ENCODE results near the gene RASGEF1C.

The RASGEF1C gene

GRCh38 chr5:180179442-180180420 lies 29.3 kb downstream of the RASGEF1C start:
- no peak for DNase-seq (ENCODE audit: low spot score)

GRCh38 chr5:180178531-180179441 lies 30.2 kb downstream of the RASGEF1C start:
- no peak for DNase-seq (ENCODE audit: low spot score)

- no peak for DNase-seq (ENCODE audit: low spot score)
These were observed 32.8 kb downstream of the RASGEF1C start for GRCh38 chr5:180176191-180176590.

GRCh38 chr5:180175015-180175431 lies 34.0 kb downstream of the RASGEF1C start:
- DNase-seq (ENCODE audit: low spot score): no peak

- no peak for DNase-seq (ENCODE audit: low spot score)
These were observed 34.4 kb downstream of the RASGEF1C start for GRCh38 chr5:180174587-180174972.

GRCh38 chr5:180173875-180174586 lies 35.0 kb downstream of the RASGEF1C start:
- no peak for DNase-seq (ENCODE audit: low spot score)

GRCh38 chr5:180173198-180173544 lies 35.8 kb downstream of the RASGEF1C start:
- DNase-seq (ENCODE audit: low spot score): no peak

GRCh38 chr5:180172447-180173197 lies 36.4 kb downstream of the RASGEF1C start:
- DNase-seq (ENCODE audit: low spot score): no peak

- DNase-seq (ENCODE audit: low spot score): no peak
These were observed 37.4 kb downstream of the RASGEF1C start for GRCh38 chr5:180171568-180172094.

- no peak for DNase-seq (ENCODE audit: low spot score)
These were observed 38.0 kb downstream of the RASGEF1C start for GRCh38 chr5:180170810-180171567.

- DNase-seq (ENCODE audit: low spot score): peak; percentile 88
These were observed 38.8 kb downstream of the RASGEF1C start for GRCh38 chr5:180170106-180170809.

GRCh38 chr5:180169248-180170105 lies 39.5 kb downstream of the RASGEF1C start:
- no peak for DNase-seq (ENCODE audit: low spot score)

- DNase-seq (ENCODE audit: low spot score): no peak
These were observed 40.3 kb downstream of the RASGEF1C start for GRCh38 chr5:180168758-180169157.

GRCh38 chr5:180166176-180166575 lies 42.8 kb downstream of the RASGEF1C start:
- no peak for DNase-seq (ENCODE audit: low spot score)

- no peak for DNase-seq (ENCODE audit: low spot score)
These were observed 46.7 kb downstream of the RASGEF1C start for GRCh38 chr5:180162304-180162661.

- DNase-seq (ENCODE audit: low spot score): peak; percentile 63
These were observed 47.3 kb downstream of the RASGEF1C start for GRCh38 chr5:180161420-180162303.

- DNase-seq (ENCODE audit: low spot score): no peak
These were observed 48.2 kb downstream of the RASGEF1C start for GRCh38 chr5:180160789-180161188.

- DNase-seq (ENCODE audit: low spot score): no peak
These were observed 48.8 kb downstream of the RASGEF1C start for GRCh38 chr5:180160215-180160614.
